Gastroesophageal sphincter (tissue), 4 donors: Measurements from ENCODE around the gene CCDC150. TPM values are rescaled to one million over a fixed set of nuclear protein-coding genes. Genes with fewer than 3 reads are reported as not detected.
A peak's percentile ranks its signal among the peaks of the same experiment; 100 is the strongest.

ENCODE experiments used
- ATAC-seq: fragments of 150-250 bp; one replicate; pipeline ENCODE4 v1.9.1; 2016; ENCODE audit warnings: mild to moderate bottlenecking, moderate library complexity
- H3K27ac ChIP-seq, 4 donors: fragments of 200-600 bp; sonication (generic) in 3 of 4; 1 replicate in 3 of 4; 2 replicates in 1 of 4; pipeline ENCODE4 v1.5.1; 2016 to 2019
- H3K27me3 ChIP-seq: fragments of 200-600 bp; sonication (generic); one replicate; pipeline ENCODE4 v1.5.1; 2019
- H3K36me3 ChIP-seq, 2 donors: fragments of 200-600 bp; sonication (generic); one replicate each; pipeline ENCODE4 v1.5.1; 2019; ENCODE audit warnings: control low read depth in 1 of 2
- H3K4me1 ChIP-seq, 3 donors: fragments of 200-600 bp; sonication (generic); 1 replicate in 2 of 3; 2 replicates in 1 of 3; pipeline ENCODE4 v1.5.1; 2016 to 2019; ENCODE audit warnings: control low read depth in 2 of 3
- H3K4me3 ChIP-seq, 2 donors: fragments of 200-600 bp; sonication (generic); one replicate each; pipeline ENCODE4 v1.5.1; 2019; ENCODE audit warnings: mild to moderate bottlenecking in 1 of 2, moderate library complexity in 1 of 2
- H3K9me3 ChIP-seq, 3 donors: fragments of 200-600 bp; sonication (generic); one replicate each; pipeline ENCODE4 v1.5.1; 2017 to 2019; ENCODE audit warnings: control low read depth in 2 of 3
- CTCF ChIP-seq, 4 experiments: fragments of 200-600 bp in 2 of 4; fragments of 450-650 bp in 2 of 4; sonication (generic) in 1 of 4; IDR thresholded peaks; one replicate each; pipeline ENCODE4 v1.5.1; 2017 to 2019; ENCODE audit warnings: antibody characterized with exemption in 4 of 4, mild to moderate bottlenecking in 2 of 4, moderate library complexity in 2 of 4
- EP300 ChIP-seq: sonication (generic); formaldehyde crosslinking; IDR thresholded peaks from one replicate; pipeline ENCODE4 v1.6.1; 2017; ENCODE audit warnings: antibody characterized with exemption, mild to moderate bottlenecking
- POLR2A ChIP-seq, 2 donors: fragments of 450-650 bp; IDR thresholded peaks; one replicate each; pipeline ENCODE4 v1.6.1; 2017; ENCODE audit warnings: antibody characterized with exemption in 2 of 2, mild to moderate bottlenecking in 2 of 2, moderate library complexity in 1 of 2
- POLR2AphosphoS5 ChIP-seq: sonication (generic); formaldehyde crosslinking; IDR thresholded peaks from one replicate; pipeline ENCODE4 v1.6.1; 2017; ENCODE audit warnings: antibody characterized with exemption
- WGBS, 2 donors: methylation state at CpG; one replicate each; pipeline ENCODE4 v1.1.5; 2018; ENCODE audit warnings: low coverage in 1 of 2; 5-methylcytosine and 5-hydroxymethylcytosine counted together
- total RNA-seq, 4 donors: library from RNA; depleted of rRNA; stranded (reverse); fragments of >200 nt; gene quantifications; one replicate each; pipeline ENCODE4 v1.1.0, GENCODE V29; 2016

The CCDC150 gene
- total RNA-seq, 4 donors from 2014 or later: 1.0 to 2.6 TPM; not detected in 2

- Histone ChIP-seq H3K27me3 (peaks cover 18% of the 10 kb centered on the region), H3K9me3 (no peaks in the 10 kb centered on the region), H3K4me3 (no peak overlapping the region), H3K4me1 (peaks cover 0 to 6% (median 3%) of the 10 kb centered on the region in 3 donors), H3K27ac (no peak overlapping the region), H3K36me3 (no peaks in the 10 kb centered on the region)
- 51 to 61% methylated on average over 4 to 5 of the region's 5 CpGs for WGBS, 2 donors
- ATAC-seq: no peak
- no peak for TF ChIP-seq EP300
- no peak for TF ChIP-seq POLR2AphosphoS5
- no peak for TF ChIP-seq POLR2A (IDR thresholded peaks at IDR 0.05)
- TF ChIP-seq CTCF (IDR thresholded peaks at IDR 0.05): no peak
Observed at GRCh38 chr2:196598412-196598811, 41.1 kb upstream of the CCDC150 start.

- H3K4me3 ChIP-seq: no peak overlapping the region
- no peak overlapping the region for H3K27ac ChIP-seq
- H3K36me3 ChIP-seq: no peaks in the 10 kb centered on the region
- H3K4me1 ChIP-seq: peaks cover 0 to 1% (median 0%) of the 10 kb centered on the region in 3 donors
- no peak for TF ChIP-seq CTCF (IDR thresholded peaks at IDR 0.05)
- TF ChIP-seq EP300: no peak
- no peak for TF ChIP-seq POLR2AphosphoS5
- no peak for TF ChIP-seq POLR2A (IDR thresholded peaks at IDR 0.05)
- no peak for ATAC-seq
- H3K27me3 ChIP-seq: peaks cover 14% of the 10 kb centered on the region
- H3K9me3 ChIP-seq: no peaks in the 10 kb centered on the region
Observed at GRCh38 chr2:196598846-196599245, 40.7 kb upstream of the CCDC150 start.

GRCh38 chr2:196601430-196602306 lies 37.8 kb upstream of the CCDC150 start:
- Histone ChIP-seq H3K27me3 (no peaks in the 10 kb centered on the region), H3K4me3 (no peak overlapping the region), H3K36me3 (no peaks in the 10 kb centered on the region), H3K27ac (no peak overlapping the region), H3K9me3 (no peaks in the 10 kb centered on the region), H3K4me1 (no peaks in the 10 kb centered on the region)
- 53 to 64% methylated on average over 4 to 11 of the region's 13 CpGs for WGBS, 2 donors
- TF ChIP-seq POLR2AphosphoS5 (no peak), EP300 (no peak), POLR2A (IDR thresholded peaks at IDR 0.05) (no peak), CTCF (IDR thresholded peaks at IDR 0.05) (no peak)
- peak; percentile 41 for ATAC-seq

- Histone ChIP-seq H3K27me3 (no peaks in the 10 kb centered on the region), H3K4me3 (no peak overlapping the region), H3K27ac (no peak overlapping the region), H3K4me1 (no peaks in the 10 kb centered on the region), H3K36me3 (no peaks in the 10 kb centered on the region), H3K9me3 (no peaks in the 10 kb centered on the region)
- TF ChIP-seq POLR2A (IDR thresholded peaks at IDR 0.05) (no peak), CTCF (IDR thresholded peaks at IDR 0.05) (no peak), POLR2AphosphoS5 (no peak), EP300 (no peak)
- 65 to 79% methylated on average over 2 of the region's 2 CpGs for WGBS, 2 donors
- no peak for ATAC-seq
Observed at GRCh38 chr2:196604196-196604595, 35.3 kb upstream of the CCDC150 start.

GRCh38 chr2:196606516-196606915 lies 33.0 kb upstream of the CCDC150 start:
- no peaks in the 10 kb centered on the region for H3K27me3 ChIP-seq
- H3K27ac ChIP-seq: no peak overlapping the region
- no peak for ATAC-seq
- H3K4me3 ChIP-seq: no peak overlapping the region
- H3K36me3 ChIP-seq: no peaks in the 10 kb centered on the region
- TF ChIP-seq POLR2AphosphoS5 (no peak), POLR2A (IDR thresholded peaks at IDR 0.05) (no peak), EP300 (no peak), CTCF (IDR thresholded peaks at IDR 0.05) (no peak)
- WGBS, 2 donors: 25 to 36% methylated on average over 3 of the region's 3 CpGs
- no peaks in the 10 kb centered on the region for H3K9me3 ChIP-seq
- no peaks in the 10 kb centered on the region for H3K4me1 ChIP-seq
